ENCODE measurements around the gene CT47A7.
A peak's percentile ranks its signal among the peaks of the same experiment; 100 is the strongest.
"Not testable (repeated sequence)": the region's sequence is repeated elsewhere in the genome, so short reads cannot be mapped to it uniquely, and the experiment has no call there.

The CT47A7 gene

DNA sequence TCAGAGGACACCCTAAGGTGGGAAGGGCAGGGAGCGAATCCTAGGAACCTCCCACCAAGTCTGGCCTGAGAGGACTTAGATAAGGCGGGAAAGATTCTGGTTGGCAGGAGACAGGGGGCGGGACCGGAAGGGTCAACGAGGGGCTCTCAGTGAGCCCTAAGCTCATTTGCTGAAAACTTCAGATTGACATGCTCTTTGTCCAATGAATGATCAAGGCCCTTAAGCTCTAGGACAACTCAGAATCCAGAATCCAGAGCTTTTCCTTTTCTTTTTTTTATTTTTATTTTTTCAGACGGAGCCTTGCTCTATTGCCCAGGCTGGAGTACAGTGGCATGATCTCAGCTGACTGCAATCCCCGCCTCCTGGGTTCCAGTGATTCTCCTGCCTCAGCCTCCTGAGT lies at the start of gene CT47A7:
CT47A7 (minus strand) TSS at position 101 of the 400 bp plus-strand sequence. CDS start 255 bp downstream, outside the sequence.
- DNase-seq: not testable (repeated sequence)

DNA sequence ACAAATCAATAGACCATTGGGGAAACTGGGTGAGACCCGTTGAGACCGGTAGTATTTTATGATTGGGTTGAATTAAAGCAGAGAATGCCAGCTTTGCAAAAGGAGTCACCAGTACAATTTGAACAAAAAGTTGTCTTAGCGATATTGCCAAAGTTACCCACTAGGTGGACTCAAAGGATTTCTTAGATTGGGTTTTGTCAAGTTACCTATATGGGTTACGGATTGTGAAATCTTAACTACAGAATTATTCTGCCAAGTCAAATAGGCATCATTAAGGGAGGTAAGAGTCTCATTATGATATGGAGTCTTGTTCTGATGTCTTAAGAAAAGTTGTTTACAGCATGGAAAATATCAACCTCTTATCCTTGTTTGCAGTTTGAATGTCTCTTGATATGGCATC lies 44.2 kb upstream of the CT47A7 start:
- DNase-seq: peak; percentile 1

DNA sequence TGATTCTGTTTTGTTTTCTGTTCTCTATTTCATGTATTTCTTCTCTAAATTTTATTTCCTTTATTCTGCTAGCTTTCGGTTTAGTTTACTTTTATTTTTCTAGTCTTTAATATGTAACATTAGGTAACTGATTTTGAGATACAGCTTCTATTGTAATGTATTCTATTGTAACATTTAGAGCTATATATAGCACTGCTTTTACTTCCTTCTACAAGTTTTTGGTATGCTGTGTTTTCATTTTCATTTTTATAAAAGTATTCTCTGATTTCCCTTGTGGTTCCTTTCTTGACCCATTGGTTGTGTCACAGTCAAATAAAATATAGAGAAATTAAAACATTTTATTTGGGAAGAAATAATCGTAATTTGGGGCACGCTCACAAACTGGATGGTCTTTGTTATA lies 43.0 kb upstream of the CT47A7 start:
- no peak for DNase-seq

DNA sequence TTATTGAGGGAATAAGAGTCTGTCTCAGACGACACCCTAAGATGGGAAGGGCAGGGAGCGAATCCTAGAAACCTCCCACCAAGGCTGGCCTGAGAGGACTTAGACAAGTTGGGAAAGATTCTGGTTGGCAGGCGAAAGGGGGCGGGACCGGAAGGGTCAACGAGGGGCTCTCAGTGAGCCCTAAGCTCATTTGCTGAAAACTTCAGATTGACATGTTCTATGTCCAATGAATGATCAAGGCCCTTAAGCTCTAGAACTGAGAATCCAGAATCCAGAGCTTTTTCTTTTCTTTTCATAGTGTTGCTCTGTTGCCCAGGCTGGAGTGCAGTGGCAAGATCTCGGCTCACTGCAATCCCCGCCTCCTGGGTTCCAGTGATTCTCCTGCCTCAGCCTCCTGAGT lies 29.3 kb upstream of the CT47A7 start, which contains the start of gene CT47A1:
CT47A1 (minus strand) TSS at position 101 of the 400 bp plus-strand sequence. CDS start 231 bp downstream, outside the sequence.
- not testable (repeated sequence) for DNase-seq

Data from hematopoietic multipotent progenitor cell treated with erythropoietin and hydrocortisone succinate and interleukin-3 and kit ligand, for 8 days (in vitro differentiated cells).